Fibroblast of lung (primary cell): ENCODE data around the gene TMC1. TPM values are rescaled to one million over a fixed set of nuclear protein-coding genes. Genes with fewer than 3 reads are reported as not detected.
A peak's percentile ranks its signal among the peaks of the same experiment; 100 is the strongest.

ENCODE experiments used
- DNase-seq, 2 donors: peaks; one replicate each; pipeline versions ENCODE4 v3.0.0 to v3.0.0-alpha.2; 2010; ENCODE audit warnings: low read depth in 2 of 2
- H2AFZ ChIP-seq: 2 replicates; pipeline ENCODE4 v1.5.1; 2012; ENCODE audit warnings: low read length, control low read depth, inconsistent platforms
- H3K27ac ChIP-seq: 2 replicates; pipeline ENCODE4 v1.5.1; 2011; ENCODE audit warnings: low read length, control low read depth; ENCODE audit not compliant: insufficient read depth
- H3K27me3 ChIP-seq: 2 replicates; pipeline ENCODE4 v1.5.1; 2011; ENCODE audit warnings: mild to moderate bottlenecking, low read length; ENCODE audit not compliant: control insufficient read depth, insufficient read depth
- H3K36me3 ChIP-seq: 2 replicates; pipeline ENCODE4 v1.5.1; 2011; ENCODE audit warnings: low read length; ENCODE audit not compliant: control insufficient read depth, insufficient read depth
- H3K4me1 ChIP-seq: 2 replicates; pipeline ENCODE4 v1.5.1; 2011; ENCODE audit warnings: low read length; ENCODE audit not compliant: control insufficient read depth, insufficient read depth; ENCODE audit errors: extremely low read depth
- H3K4me2 ChIP-seq: 2 replicates; pipeline ENCODE4 v1.5.1; 2011; ENCODE audit warnings: low read length, control low read depth; ENCODE audit not compliant: insufficient read depth; ENCODE audit errors: extremely low read depth
- H3K4me3 ChIP-seq, 4 experiments: fragments of 200-600 bp in 1 of 4; sonication (generic) in 1 of 4; replicated peaks in 1 of 4; 2 replicates each; pipeline ENCODE4 v1.5.1; 2011 to 2016; ENCODE audit warnings: low read length in 4 of 4, low read depth in 3 of 4, mild to moderate bottlenecking in 3 of 4, control low read depth in 2 of 4, inconsistent platforms in 1 of 4, mixed read lengths in 1 of 4; ENCODE audit not compliant: insufficient read depth in 1 of 4; ENCODE audit errors: control extremely low read depth in 1 of 4
- H3K79me2 ChIP-seq: 2 replicates; pipeline ENCODE4 v1.5.1; 2012; ENCODE audit warnings: mild to moderate bottlenecking, low read length, inconsistent platforms; ENCODE audit not compliant: control insufficient read depth, insufficient read depth
- H3K9ac ChIP-seq: 2 replicates; pipeline ENCODE4 v1.5.1; 2011; ENCODE audit warnings: mild to moderate bottlenecking, low read length, control low read depth; ENCODE audit not compliant: insufficient read depth
- H3K9me3 ChIP-seq: 2 replicates; pipeline ENCODE4 v1.5.1; 2012; ENCODE audit warnings: low read depth, low read length; ENCODE audit not compliant: control insufficient read depth, insufficient read depth
- H4K20me1 ChIP-seq: 2 replicates; pipeline ENCODE4 v1.5.1; 2011; ENCODE audit warnings: low read length; ENCODE audit not compliant: control insufficient read depth, insufficient read depth; ENCODE audit errors: extremely low read depth
- EZH2 ChIP-seq: IDR thresholded peaks from 2 replicates; pipeline ENCODE4 v1.5.1; 2012; ENCODE audit warnings: low read length, control low read depth, mild to moderate bottlenecking; ENCODE audit errors: missing control alignments
- polyA plus RNA-seq, 2 donors: library from polyadenylated mRNA; depleted of rRNA in 1 of 2; stranded (reverse) in 1 of 2; unstranded in 1 of 2; fragments of >200 nt; gene quantifications; 2 replicates each; pipeline ENCODE4 v1.2.1, GENCODE V29; 2011 to 2012; ENCODE audit warnings: missing spikeins in 1 of 2
- total RNA-seq: library from RNA; depleted of rRNA; stranded (reverse); fragments of >200 nt; gene quantifications from 2 replicates; pipeline ENCODE4 v1.2.1, GENCODE V29; 2014
- TF ChIP-seq, protein P1 (sequence below), 2 donors: IDR thresholded peaks in 1 of 2; conservative IDR thresholded peaks in 1 of 2; 1 replicate in 1 of 2; 2 replicates in 1 of 2; pipeline ENCODE4 v1.5.1; 2011 to 2012; ENCODE audit warnings: low read length in 2 of 2, control low read depth in 1 of 2, inconsistent platforms in 1 of 2, low read depth in 1 of 2, mild to moderate bottlenecking in 1 of 2

The TMC1 gene
- total and polyA plus RNA-seq, 2 donors (not counting 1 experiment from before 2014, with no cell fraction given), result 0.27 to 0.33 TPM

DNA sequence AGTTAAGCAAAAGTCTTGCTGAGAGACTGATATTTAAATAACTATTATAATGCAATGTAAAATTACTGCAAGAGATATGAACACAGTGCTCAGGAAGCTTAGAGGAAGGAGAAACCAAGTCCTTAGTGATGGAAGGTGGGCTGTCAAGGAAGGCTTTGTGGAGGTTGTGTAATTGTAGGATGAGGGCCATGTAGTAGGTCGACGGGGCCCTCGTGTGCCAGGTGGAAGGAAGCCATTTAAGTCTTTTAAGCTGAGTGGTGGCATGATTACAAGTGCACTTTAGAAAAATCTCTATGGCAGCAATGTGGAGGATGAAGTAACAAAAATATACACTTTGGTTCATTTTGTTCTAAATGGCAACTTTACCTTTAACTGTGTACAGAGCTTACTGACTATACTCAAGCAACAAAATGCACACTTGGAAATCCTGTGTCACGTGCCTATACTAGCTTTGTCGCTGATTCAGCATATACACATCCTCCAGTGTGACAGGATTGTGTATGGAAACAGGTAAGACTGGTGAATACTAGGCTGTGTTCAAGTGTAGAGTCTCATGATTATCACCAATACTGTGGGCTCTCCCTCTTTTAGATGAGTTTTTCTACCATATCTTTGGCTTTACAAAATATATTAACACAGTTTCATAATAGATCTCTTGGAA is 78.6 kb downstream of the TMC1 start:
- H3K4me1 ChIP-seq, result no peaks in the 10 kb centered on the region
- H3K27me3 ChIP-seq, result no peaks in the 10 kb centered on the region
- no peak overlapping the region for H3K4me2 ChIP-seq
- no peaks in the 10 kb centered on the region for H3K79me2 ChIP-seq
- TF ChIP-seq, protein P1, sequence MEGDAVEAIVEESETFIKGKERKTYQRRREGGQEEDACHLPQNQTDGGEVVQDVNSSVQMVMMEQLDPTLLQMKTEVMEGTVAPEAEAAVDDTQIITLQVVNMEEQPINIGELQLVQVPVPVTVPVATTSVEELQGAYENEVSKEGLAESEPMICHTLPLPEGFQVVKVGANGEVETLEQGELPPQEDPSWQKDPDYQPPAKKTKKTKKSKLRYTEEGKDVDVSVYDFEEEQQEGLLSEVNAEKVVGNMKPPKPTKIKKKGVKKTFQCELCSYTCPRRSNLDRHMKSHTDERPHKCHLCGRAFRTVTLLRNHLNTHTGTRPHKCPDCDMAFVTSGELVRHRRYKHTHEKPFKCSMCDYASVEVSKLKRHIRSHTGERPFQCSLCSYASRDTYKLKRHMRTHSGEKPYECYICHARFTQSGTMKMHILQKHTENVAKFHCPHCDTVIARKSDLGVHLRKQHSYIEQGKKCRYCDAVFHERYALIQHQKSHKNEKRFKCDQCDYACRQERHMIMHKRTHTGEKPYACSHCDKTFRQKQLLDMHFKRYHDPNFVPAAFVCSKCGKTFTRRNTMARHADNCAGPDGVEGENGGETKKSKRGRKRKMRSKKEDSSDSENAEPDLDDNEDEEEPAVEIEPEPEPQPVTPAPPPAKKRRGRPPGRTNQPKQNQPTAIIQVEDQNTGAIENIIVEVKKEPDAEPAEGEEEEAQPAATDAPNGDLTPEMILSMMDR (conservative IDR thresholded peaks at IDR 0.05 in 1 of 2, IDR thresholded peaks at IDR 0.05 in 1 of 2; ENCODE audit: low read depth in 1 of 2, low read length in 2 of 2), result no peak
- TF ChIP-seq EZH2, result no peak
- H3K27ac ChIP-seq, result no peak overlapping the region
- no peaks in the 10 kb centered on the region for H3K36me3 ChIP-seq
- H3K9me3 ChIP-seq, result no peaks in the 10 kb centered on the region
- no peak overlapping the region for H3K9ac ChIP-seq
- H3K4me3 ChIP-seq, result no peak overlapping the region
- H2AFZ ChIP-seq, result no peak overlapping the region
- no peaks in the 10 kb centered on the region for H4K20me1 ChIP-seq
- DNase-seq, result no peak

DNA sequence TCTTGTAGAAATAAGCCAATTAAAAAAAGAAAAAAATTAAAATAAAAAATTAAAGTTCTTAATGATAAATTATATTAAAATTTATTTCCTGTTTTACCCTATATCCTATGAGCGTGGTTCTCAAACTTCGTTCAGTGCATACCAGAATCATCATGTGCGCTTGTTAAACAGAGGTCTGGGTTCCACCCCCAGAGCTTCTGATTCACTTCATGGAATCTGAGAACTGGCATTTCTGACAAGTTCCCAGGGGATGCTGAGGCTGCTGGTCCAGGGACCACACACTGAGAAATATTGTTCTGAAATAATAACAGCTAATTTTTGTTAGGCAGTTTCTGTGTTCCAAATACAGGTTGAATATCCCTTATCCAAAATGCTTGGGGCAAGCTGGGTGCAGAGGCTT is 79.3 kb downstream of the TMC1 start:
- Histone ChIP-seq H4K20me1 (no peaks in the 10 kb centered on the region), H2AFZ (no peak overlapping the region), H3K27me3 (no peaks in the 10 kb centered on the region), H3K27ac (no peak overlapping the region), H3K79me2 (no peaks in the 10 kb centered on the region), H3K4me3 (no peak overlapping the region), H3K9me3 (no peaks in the 10 kb centered on the region), H3K4me1 (no peaks in the 10 kb centered on the region), H3K9ac (no peak overlapping the region), H3K36me3 (no peaks in the 10 kb centered on the region), H3K4me2 (no peak overlapping the region)
- peak in 1 of 2 donors; percentile 42 for DNase-seq
- TF ChIP-seq, protein P1 (conservative IDR thresholded peaks at IDR 0.05 in 1 of 2, IDR thresholded peaks at IDR 0.05 in 1 of 2; ENCODE audit: low read depth in 1 of 2, low read length in 2 of 2), result no peak
- no peak for TF ChIP-seq EZH2

DNA sequence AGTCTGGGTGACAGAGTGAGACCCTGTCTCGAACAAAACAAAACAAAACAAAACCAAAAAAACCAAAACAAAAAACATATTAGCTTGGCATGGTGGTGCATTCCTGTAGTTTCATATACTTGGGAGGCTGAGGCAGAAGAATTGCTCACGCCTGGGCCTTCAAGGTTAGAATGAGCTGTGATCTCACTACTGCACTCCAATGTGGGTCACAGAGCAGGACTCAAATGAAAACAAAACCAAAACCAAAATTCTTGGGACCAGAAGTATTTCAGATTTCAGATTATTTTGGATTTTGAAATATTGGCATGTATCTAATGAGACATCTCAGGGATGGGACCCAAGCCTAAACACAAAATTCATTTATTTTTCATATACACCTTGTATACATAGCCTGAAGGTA is 80.2 kb downstream of the TMC1 start:
- no peak for TF ChIP-seq EZH2
- TF ChIP-seq, protein P1 (conservative IDR thresholded peaks at IDR 0.05 in 1 of 2, IDR thresholded peaks at IDR 0.05 in 1 of 2; ENCODE audit: low read depth in 1 of 2, low read length in 2 of 2), result no peak
- Histone ChIP-seq H3K36me3 (no peaks in the 10 kb centered on the region), H3K4me3 (no peak overlapping the region), H4K20me1 (no peaks in the 10 kb centered on the region), H2AFZ (no peak overlapping the region), H3K9me3 (no peaks in the 10 kb centered on the region), H3K79me2 (no peaks in the 10 kb centered on the region), H3K9ac (no peak overlapping the region), H3K4me2 (no peak overlapping the region), H3K4me1 (no peaks in the 10 kb centered on the region), H3K27ac (no peak overlapping the region), H3K27me3 (no peaks in the 10 kb centered on the region)
- DNase-seq, result no peak
